GM18951 (cell line): ENCODE data around the gene RALB.
A peak's percentile ranks its signal among the peaks of the same experiment; 100 is the strongest.

Experiments used
- POLR2A ChIP-seq: IDR thresholded peaks from 4 replicates; pipeline ENCODE4 v1.6.1; 2011; ENCODE audit warnings: mild to moderate bottlenecking; ENCODE audit not compliant: insufficient read length, insufficient read depth; ENCODE audit errors: extremely low read depth
- in situ Hi-C: fragments of 300-500 bp; cut with MboI; formaldehyde crosslinking; loops from one replicate; pipeline ENCODE4 v1.12.0; 2022; ENCODE audit warnings: low sequenced_read_pairs, mixed read lengths, inconsistent platforms; ENCODE audit not compliant: unreplicated experiment

The RALB gene

DNA sequence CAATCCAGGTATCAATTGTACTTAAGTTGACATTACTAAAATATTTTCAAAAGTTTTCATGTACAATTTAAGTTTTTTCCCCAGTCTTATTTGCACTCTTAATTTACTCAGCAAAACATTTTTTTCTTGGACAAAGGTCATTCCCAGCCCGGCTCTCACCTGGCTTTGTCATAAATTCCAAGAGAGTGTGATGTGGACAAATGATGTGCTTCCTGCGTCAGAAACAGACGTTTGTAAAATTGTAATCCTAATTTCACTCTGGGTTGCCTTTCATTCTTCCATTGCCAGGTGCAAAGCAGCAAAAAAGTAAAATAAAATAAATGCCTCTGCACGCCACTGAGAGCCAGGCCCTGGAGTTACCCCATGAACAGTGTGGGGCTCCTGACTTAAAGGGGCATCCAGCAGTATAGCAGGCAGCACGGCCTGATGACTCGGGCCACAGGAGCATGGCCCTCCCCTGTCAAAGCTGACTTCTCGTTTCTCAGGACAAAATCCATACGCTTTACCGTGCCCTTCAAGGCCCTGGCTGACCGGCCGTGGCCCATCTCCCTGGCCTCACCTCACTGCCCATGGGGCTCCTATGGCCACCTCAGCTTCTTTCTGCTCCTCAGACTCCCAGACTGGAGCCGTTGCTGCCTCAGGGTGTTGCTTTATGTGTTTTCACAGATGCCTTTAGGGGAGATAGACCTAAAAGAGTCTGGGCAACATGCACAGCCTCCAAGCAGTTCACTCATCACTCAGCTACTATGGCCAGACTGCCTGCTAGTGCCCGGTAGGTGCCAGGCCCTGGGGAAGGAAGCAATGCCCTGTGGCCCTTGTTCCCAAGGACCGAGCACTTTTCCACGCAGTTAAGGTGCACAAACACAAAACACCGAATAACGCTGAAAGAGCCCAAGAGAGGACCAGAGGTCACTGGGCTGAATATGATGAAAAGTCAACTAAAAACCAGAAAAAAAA is 21.9 kb upstream of the RALB start:
- in situ Hi-C loops = no loop called here
- no peak for TF ChIP-seq POLR2A

DNA sequence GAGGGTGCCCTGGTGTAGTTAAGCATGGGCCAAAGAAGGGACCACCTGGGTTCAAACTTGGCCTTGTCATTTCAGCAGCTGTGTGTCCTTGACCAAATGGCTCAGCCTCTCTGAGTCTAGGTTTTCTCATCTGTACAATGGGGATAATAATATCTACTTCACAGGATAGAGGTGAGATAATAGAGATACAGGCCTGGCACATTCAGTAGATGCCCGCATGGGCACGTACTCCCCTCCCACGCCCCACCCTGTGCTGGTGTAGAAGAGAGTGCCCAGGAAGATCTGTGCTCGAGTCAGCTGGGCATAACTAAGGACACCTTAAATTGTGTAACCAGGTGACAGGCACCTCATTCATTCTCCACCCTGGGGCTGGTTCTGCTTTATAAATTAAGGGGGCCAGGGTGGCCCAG is 21.1 kb upstream of the RALB start:
- no peak for TF ChIP-seq POLR2A
- in situ Hi-C loops = no loop called here

DNA sequence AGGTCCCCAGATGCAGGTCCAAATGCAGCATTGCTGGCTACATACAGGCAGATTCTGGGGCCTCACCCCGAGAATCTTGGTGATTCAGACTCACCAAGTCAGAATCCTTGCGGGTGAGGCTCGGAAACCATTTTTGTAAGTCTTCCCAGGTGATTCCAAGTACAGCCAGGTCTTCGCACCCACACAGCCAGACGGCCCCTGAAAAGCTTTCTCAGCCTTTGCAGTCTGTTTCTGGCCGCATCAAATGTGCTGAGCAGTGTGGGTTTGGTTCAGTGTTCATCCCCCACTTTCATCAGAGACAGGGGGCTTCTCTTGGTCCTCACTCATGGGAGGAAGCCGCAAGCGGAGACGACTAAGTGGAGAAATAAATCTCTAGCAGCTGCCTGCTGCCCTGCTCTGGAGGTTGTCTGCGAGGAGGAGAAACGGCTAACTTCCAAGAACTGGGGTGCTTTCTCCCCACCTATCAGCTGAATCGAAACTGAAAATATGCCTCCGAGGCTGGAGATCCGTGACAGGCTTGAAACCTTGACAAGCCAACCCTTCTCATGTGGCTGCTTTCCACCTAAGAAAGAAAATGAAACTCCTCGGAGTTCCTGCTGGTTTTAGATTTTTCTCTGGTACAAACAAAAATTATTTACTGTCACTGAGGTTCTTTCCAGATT is 20.5 kb upstream of the RALB start:
- TF ChIP-seq POLR2A = peak; percentile 61
- in situ Hi-C loops = no loop called here

DNA sequence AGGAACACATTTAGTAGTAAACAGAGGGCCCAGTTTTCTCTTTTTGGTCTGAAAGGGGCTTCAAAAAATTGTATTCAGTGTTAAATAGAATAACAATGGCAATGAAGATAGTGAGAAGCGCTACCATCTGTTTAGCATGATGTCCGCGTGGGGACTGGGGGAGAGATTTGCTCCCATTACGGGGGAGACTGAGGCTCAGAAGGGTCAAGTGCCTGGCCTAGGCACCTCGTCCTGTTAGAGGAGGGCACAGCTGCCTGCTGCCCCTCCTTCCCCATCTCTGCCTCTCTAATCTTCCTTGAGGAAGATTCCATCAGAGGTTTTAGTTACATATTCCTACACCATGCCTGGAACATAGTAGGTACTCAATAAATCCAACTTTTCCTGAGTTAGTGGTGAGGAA is 19.4 kb upstream of the RALB start:
- in situ Hi-C loops = no loop called here
- no peak for TF ChIP-seq POLR2A

DNA sequence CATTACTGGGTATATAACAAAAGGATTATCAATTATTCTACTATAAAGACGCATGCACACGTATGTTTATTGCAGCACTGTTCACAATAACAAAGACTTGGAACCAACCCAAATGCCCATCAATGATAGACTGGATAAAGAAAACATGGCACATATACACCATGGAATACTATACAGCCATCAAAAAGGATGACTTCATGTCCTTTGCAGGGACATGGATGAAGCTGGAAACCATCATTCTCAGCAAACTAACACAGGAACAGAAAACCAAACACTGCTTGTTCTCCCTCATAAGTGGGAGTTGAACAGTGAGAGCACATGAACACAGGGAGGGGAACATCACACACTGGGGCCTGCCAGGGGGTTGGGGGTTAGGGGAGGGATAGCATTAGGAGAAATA is 17.5 kb upstream of the RALB start:
- in situ Hi-C loops = loop anchor here (5.0 kb wide), 1 partner anchor 57 kb away; no protein-coding TSS in a partner anchor

DNA sequence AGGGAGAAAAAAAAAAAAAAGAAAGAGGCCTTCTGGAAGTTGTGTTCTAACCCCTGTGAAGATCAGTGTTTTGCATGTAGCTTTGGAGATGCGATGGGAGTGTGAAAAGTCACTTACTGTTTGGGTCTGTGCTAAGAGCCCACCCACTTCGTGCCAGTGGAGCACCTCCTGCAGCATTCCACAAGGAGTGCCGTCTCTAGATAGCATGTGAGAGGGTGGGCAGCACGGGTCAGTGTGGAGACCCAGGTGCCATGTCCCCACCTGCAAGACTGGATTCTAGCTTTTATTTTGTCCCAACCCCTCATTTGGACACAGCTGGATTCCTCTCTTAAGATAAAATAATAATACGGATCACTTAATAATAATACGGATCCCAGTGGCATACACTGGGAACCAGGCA is 17.0 kb upstream of the RALB start:
- in situ Hi-C loops = loop anchor here (5.0 kb wide), 1 partner anchor 57 kb away; no protein-coding TSS in a partner anchor
- TF ChIP-seq POLR2A = no peak

DNA sequence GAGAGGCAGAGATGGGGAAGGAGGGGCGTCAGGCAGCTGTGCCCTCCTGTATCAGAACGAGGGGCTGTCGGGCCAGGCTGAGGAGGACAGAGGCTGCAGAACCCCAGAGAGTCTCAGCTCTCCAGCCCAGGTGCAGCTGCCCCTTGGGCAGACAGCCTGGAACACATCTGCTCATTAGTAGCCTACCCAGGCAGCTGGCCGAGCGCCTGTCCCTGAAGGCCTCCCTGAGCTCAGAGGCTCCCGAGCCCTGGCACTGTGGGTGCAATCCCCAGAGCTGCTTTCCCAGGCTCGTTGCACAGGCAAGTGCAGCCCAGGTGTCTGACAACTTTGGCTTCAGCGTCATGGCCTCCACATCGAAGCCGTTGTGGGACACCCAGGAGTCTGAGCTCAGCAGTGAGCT is 16.3 kb upstream of the RALB start:
- TF ChIP-seq POLR2A = no peak
- in situ Hi-C loops = loop anchor here (5.0 kb wide), 1 partner anchor 56 kb away; no protein-coding TSS in a partner anchor

DNA sequence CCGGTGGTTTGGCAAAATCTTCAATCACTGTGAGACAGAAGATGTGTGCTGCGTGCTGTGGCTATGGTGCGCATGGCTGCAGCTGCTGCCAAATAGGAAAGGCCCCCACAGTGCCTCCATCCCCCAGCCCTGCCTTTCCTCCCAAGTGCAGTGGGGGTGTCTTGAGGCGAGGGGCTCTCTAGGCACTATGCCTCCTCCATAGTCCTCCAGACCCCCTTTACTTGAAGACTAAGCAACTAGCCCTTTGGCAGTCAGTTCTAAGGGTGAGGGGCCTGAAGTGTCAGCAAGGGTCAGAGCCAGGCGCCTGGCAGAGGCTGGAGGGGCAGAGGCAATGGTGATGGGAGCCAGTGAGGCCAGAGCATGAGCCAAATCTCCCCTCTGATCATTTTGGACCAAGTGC is 15.9 kb upstream of the RALB start:
- TF ChIP-seq POLR2A = no peak
- in situ Hi-C loops = loop anchor here (5.0 kb wide), 1 partner anchor 56 kb away; no protein-coding TSS in a partner anchor

DNA sequence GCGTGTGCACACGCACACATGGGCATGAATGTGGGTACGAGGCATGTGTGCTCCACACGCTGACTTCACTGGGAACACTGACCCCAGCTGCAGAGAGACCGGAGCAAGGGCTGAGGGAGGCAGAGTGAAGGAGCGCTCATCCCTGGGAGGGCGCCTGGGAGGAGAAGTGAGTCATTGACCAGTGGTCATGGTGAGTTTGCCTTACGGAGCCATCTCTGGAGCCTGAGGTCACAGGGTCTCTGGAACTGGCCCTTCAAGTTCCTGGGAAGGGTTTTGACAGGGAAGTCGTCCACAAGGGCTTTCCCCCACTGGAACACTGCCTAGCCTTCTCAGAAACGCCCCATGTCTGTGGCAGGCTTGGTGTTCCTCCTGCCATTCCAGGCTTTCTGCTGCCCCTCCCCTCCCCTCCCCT is 15.2 kb upstream of the RALB start:
- in situ Hi-C loops = loop anchor here (5.0 kb wide), 1 partner anchor 55 kb away; no protein-coding TSS in a partner anchor
- no peak for TF ChIP-seq POLR2A

DNA sequence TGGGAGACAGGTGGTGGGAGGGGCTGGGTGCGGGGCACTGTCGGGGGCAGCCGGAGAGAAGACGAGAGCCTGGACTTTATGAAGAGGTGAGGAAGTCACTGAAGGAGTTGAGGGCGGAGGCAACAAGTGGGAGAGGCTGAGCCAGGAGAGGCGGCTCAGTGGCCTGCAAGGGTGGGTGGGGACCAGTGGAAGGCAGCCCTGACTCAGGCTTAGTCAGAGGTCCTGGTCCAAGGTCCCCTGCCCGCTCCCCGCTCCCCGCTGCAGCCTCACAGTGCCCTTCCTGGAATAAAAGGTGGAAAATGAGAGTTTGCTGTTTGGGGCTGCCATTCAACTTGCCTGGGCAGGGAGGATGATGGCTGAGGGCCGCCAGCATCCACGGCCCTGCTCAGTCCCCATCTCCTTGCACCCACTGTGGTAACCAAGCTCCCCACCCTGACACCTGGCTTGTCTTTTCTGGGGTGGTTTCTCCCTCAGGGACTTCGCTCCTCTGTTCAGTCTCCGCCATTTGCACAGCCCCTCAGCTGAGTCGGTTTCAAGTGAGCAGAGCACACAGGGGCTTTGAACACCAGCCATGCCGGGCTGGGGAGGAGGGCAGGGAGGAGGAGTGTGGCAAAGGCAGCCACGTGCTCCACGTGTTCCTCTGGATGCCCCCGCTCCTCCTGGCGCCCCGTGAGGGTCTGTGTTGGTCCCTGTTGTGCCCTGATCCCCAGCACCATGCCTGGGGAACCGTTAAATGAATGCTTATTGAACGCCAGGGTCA is 13.7 kb upstream of the RALB start:
- TF ChIP-seq POLR2A = no peak
- in situ Hi-C loops = loop anchor here (5.0 kb wide), 1 partner anchor 53 kb away; no protein-coding TSS in a partner anchor

DNA sequence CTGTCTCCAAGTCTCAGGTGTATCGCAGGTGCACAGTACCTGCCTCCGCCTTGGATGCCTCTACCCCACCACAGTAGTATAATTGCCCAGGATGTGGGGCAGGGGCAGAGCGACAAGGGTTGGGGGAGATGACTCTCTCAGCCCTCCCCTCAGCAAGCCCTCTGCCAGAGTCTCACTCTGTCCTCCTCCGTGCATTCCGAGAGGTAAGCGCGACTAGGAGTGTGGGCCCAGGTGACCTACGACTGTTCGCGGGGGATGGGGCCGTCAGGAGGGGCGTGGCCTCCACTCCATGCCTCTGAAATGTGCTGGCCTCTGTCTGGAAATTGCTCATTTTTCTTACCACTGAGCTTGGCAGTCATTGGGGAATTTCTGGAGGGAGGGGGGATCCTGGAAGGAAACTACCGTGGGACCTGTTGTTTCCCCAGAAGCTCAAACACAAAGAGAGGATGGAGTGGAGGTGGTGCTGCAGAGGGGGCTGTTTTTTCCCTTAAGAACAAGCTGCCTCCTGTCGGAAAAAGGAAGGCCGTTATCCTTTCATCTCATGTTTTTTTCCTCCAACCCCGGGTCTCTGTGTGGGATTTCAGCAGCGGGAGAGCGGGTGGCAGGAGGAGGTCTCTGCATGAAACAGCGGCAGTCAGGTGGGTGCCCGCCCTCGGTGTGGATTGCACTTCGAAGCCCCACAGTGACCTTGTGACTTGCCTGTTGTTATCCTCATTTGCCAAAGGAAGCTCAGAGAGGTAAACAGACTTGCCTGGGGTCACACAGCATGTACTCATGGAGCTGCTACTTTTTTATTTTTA is 13.0 kb upstream of the RALB start:
- in situ Hi-C loops = loop anchor here (5.0 kb wide), 1 partner anchor 53 kb away; no protein-coding TSS in a partner anchor
- no peak for TF ChIP-seq POLR2A

DNA sequence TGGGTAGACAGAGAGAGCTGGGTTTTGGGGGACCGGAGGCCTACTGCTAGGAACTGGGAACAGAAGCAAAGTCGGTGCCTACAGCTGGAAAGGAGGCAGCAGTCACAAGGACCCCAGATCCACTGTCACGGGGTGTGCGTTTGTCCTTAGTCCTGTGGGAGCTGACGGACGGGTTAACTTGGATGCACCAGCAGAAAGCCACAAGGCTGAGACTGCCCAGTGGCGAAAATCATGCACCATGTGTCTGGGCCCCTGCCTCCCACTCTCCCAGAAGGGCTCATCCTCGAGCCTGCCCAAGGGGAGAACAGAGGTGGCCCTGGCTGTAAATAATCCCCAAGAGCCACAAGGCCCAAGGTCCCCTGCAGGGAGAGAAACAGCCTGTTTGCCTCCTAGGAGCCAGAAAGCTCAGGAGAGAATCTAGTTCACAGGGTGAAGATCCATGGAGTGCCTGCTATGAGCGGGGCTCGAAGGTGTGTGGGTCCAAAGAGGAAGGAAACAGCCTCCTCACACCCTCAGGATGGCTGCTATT is 11.7 kb upstream of the RALB start:
- in situ Hi-C loops = no loop called here
- TF ChIP-seq POLR2A = no peak
